SK-N-SH (cell line): ENCODE results near the gene LST1. TPM values are rescaled to one million over a fixed set of nuclear protein-coding genes. Genes with fewer than 3 reads are reported as not detected.

Experiments used
- CTCF ChIA-PET: fragments of 300-600, 350-600 bp; formaldehyde crosslinking; extraction: SDS; loops from one replicate; lab custom pipeline; 2021; lab: Yijun Ruan, JAX
- POLR2A ChIA-PET: fragments of 350-600 bp; sonication (Branson Sonifier 250); formaldehyde crosslinking; extraction: SDS; loops from one replicate; lab custom pipeline; 2020; ENCODE audit warnings: antibody characterized with exemption, inconsistent platforms; lab: Yijun Ruan, JAX
- DNase-seq: peaks from one replicate; pipeline ENCODE4 v3.0.0; 2012
- H2AFZ ChIP-seq: fragments of 200-600 bp; sonication (generic); 2 replicates; pipeline ENCODE4 v1.8.1; 2016; ENCODE audit warnings: antibody characterized with exemption, mild to moderate bottlenecking, low read depth
- H3F3A ChIP-seq: fragments of 200-600 bp; sonication (generic); replicated peaks from 2 replicates; pipeline ENCODE3; 2016; ENCODE audit warnings: antibody characterized with exemption, mild to moderate bottlenecking; ENCODE audit not compliant: insufficient read depth
- H3K27ac ChIP-seq, 2 experiments: fragments of 200-500 bp in 1 of 2; fragments of 200-600 bp in 1 of 2; sonication (Bioruptor generic) in 1 of 2; sonication (generic), shearing (Covaris generic) in 1 of 2; 2 replicates each; pipeline versions ENCODE4 v1.5.1 to v1.6.1; 2014 to 2016; ENCODE audit warnings: low read depth in 2 of 2, inconsistent platforms in 1 of 2, low read length in 1 of 2, mild to moderate bottlenecking in 1 of 2, mixed read lengths in 1 of 2
- H3K27me3 ChIP-seq: fragments of 200-600 bp; sonication (generic), shearing (Covaris generic); 2 replicates; pipeline ENCODE4 v1.6.1; 2016; ENCODE audit warnings: mixed run types; ENCODE audit not compliant: insufficient read depth
- H3K36me3 ChIP-seq, 2 experiments: fragments of 200-500 bp in 1 of 2; fragments of 200-600 bp in 1 of 2; sonication (Bioruptor generic) in 1 of 2; sonication (generic) in 1 of 2; replicated peaks in 1 of 2; 2 replicates each; pipeline versions ENCODE3 to v1.5.1; 2014 to 2016; ENCODE audit warnings: low read length in 1 of 2, mild to moderate bottlenecking in 1 of 2; ENCODE audit not compliant: insufficient read depth in 2 of 2, control insufficient read depth in 1 of 2
- H3K4me1 ChIP-seq, 2 experiments: fragments of 200-500 bp in 1 of 2; fragments of 200-600 bp in 1 of 2; sonication (Bioruptor generic) in 1 of 2; sonication (generic), shearing (Covaris generic) in 1 of 2; 2 replicates each; pipeline versions ENCODE4 v1.5.1 to v1.6.1; 2014 to 2016; ENCODE audit warnings: low read depth in 1 of 2, low read length in 1 of 2, mixed run types in 1 of 2; ENCODE audit not compliant: insufficient read depth in 2 of 2, control insufficient read depth in 1 of 2
- H3K4me2 ChIP-seq: fragments of 200-600 bp; sonication (generic), shearing (Covaris generic); 2 replicates; pipeline ENCODE4 v1.6.1; 2017; ENCODE audit warnings: mixed run types
- H3K4me3 ChIP-seq, 2 experiments: fragments of 200-500 bp in 1 of 2; fragments of 200-600 bp in 1 of 2; sonication (Bioruptor generic) in 1 of 2; sonication (generic), shearing (Covaris generic) in 1 of 2; 2 replicates each; pipeline versions ENCODE4 v1.5.1 to v1.8.1; 2014 to 2016; ENCODE audit warnings: low read depth in 2 of 2, inconsistent platforms in 1 of 2, low read length in 1 of 2, mild to moderate bottlenecking in 1 of 2, mixed read lengths in 1 of 2, moderate library complexity in 1 of 2
- H3K79me2 ChIP-seq: fragments of 200-600 bp; sonication (generic); 2 replicates; pipeline ENCODE4 v1.8.1; 2017; ENCODE audit warnings: mild to moderate bottlenecking; ENCODE audit not compliant: insufficient read depth
- H3K9ac ChIP-seq: fragments of 200-600 bp; sonication (generic); 2 replicates; pipeline ENCODE4 v1.6.1; 2017; ENCODE audit warnings: mixed run types
- H3K9me2 ChIP-seq: fragments of 200-600 bp; sonication (generic); 2 replicates; pipeline ENCODE4 v1.6.1; 2017; ENCODE audit warnings: mixed run types
- H3K9me3 ChIP-seq: fragments of 200-600 bp; sonication (generic); 2 replicates; pipeline ENCODE4 v1.6.1; 2017; ENCODE audit warnings: mixed run types, mild to moderate bottlenecking, moderate library complexity
- H4K20me1 ChIP-seq: fragments of 200-600 bp; sonication (generic); 2 replicates; pipeline ENCODE4 v1.6.1; 2017; ENCODE audit warnings: mild to moderate bottlenecking, mixed run types; ENCODE audit not compliant: insufficient read depth
- CHD2 ChIP-seq: fragments of 150-350 bp; IDR thresholded peaks from 2 replicates; pipeline ENCODE4 v1.6.1; 2018; ENCODE audit warnings: low read length; ENCODE audit not compliant: partially characterized antibody
- CTCF ChIP-seq: fragments of 200-600 bp; sonication (generic); IDR thresholded peaks from 2 replicates; pipeline ENCODE4 v1.6.1; 2017; ENCODE audit warnings: antibody characterized with exemption, mild to moderate bottlenecking, moderate library complexity
- FOXM1 ChIP-seq: IDR thresholded peaks from 2 replicates; pipeline ENCODE4 v1.4.0; 2012; ENCODE audit warnings: low read depth, mild to moderate bottlenecking
- GATA2 ChIP-seq: sonication (generic); formaldehyde crosslinking; IDR thresholded peaks from 2 replicates; pipeline ENCODE4 v1.5.0; 2020; ENCODE audit warnings: mild to moderate bottlenecking, missing genetic modification reagents
- IRF3 ChIP-seq: fragments of 150-350 bp; IDR thresholded peaks from 2 replicates; pipeline ENCODE4 v1.6.1; 2016; ENCODE audit warnings: mild to moderate bottlenecking, low read depth, low read length
- JUND ChIP-seq: IDR thresholded peaks from 2 replicates; pipeline ENCODE4 v1.4.0; 2012
- MXI1 ChIP-seq: IDR thresholded peaks from 2 replicates; pipeline ENCODE4 v1.6.1; 2012; ENCODE audit warnings: mild to moderate bottlenecking, low read depth, low read length, improper control_type of control experiment
- NFIC ChIP-seq: IDR thresholded peaks from 2 replicates; pipeline ENCODE4 v1.4.0; 2012; ENCODE audit warnings: borderline replicate concordance
- PBX3 ChIP-seq: IDR thresholded peaks from 2 replicates; pipeline ENCODE4; 2012
- RAD21 ChIP-seq: IDR thresholded peaks from 2 replicates; pipeline ENCODE4 v1.6.1; 2012; ENCODE audit warnings: mild to moderate bottlenecking, low read length
- RCOR1 ChIP-seq: fragments of 150-350 bp; IDR thresholded peaks from 2 replicates; pipeline ENCODE4 v1.6.1; 2017; ENCODE audit warnings: antibody characterized with exemption, low read length
- RFX5 ChIP-seq: IDR thresholded peaks from 2 replicates; pipeline ENCODE4 v1.6.1; 2012; ENCODE audit warnings: mild to moderate bottlenecking, improper control_type of control experiment, low read length
- TAF1 ChIP-seq: IDR thresholded peaks from 2 replicates; pipeline ENCODE4 v1.6.1; 2012; ENCODE audit warnings: low read depth, mild to moderate bottlenecking, low read length, moderate library complexity, borderline replicate concordance
- TEAD4 ChIP-seq: IDR thresholded peaks from 2 replicates; pipeline ENCODE4 v1.4.0; 2012; ENCODE audit warnings: mild to moderate bottlenecking, borderline replicate concordance; ENCODE audit not compliant: insufficient read depth
- WGBS: methylation state at CpG from one replicate; pipeline ENCODE4 v1.1.6; 2017; ENCODE audit warnings: low lambda C conversion rate; 5-methylcytosine and 5-hydroxymethylcytosine counted together
- polyA plus RNA-seq, 3 experiments: library from polyadenylated mRNA; depleted of rRNA; stranded (reverse); fragments of >200 nt; gene quantifications; 2 replicates each; pipeline ENCODE4 v1.2.3, GENCODE V29; 2012

Gene LST1
- polyA plus RNA-seq, 1 of the 3 experiments (the other 2 are of a cell fraction), result not detected

- H3K4me2 ChIP-seq, result no peak overlapping the region
- H3K9me3 ChIP-seq, result no peaks in the 10 kb centered on the region
- H3F3A ChIP-seq, result peaks cover 18% of the 10 kb centered on the region
- H3K79me2 ChIP-seq, result peaks cover 53% of the 10 kb centered on the region
- no peak overlapping the region for H3K9ac ChIP-seq
- no peak for TF ChIP-seq RCOR1
- no peak for TF ChIP-seq CHD2
- no peak for TF ChIP-seq CTCF
- peaks cover 13% of the 10 kb centered on the region for H4K20me1 ChIP-seq
- WGBS, result 41% methylated on average over 2 of the region's 2 CpGs
- no peak for DNase-seq
- CTCF ChIA-PET, result interaction anchor here (0.6 to 11.9 kb wide), 3 partner anchors 37 to 1004 kb away, joined by 3 to 301 read pairs (median 3); partner anchors contain the start of gene NCR3
- no peaks in the 10 kb centered on the region for H3K27me3 ChIP-seq
- H2AFZ ChIP-seq, result no peak overlapping the region
- H3K4me3 ChIP-seq, result no peak overlapping the region
- H3K4me1 ChIP-seq, result peaks cover 8 to 19% of the 10 kb centered on the region in 2 experiments; a peak in 3 of 4 replicates
- peaks cover 7 to 15% of the 10 kb centered on the region in 2 experiments for H3K36me3 ChIP-seq
- no peak overlapping the region for H3K27ac ChIP-seq
- POLR2A ChIA-PET, result no interaction called here
- H3K9me2 ChIP-seq, result no peaks in the 10 kb centered on the region
These were observed 41.4 kb upstream of the LST1 start for GRCh38 chr6:31544676-31545075.

GRCh38 chr6:31545291-31545690 lies 40.8 kb upstream of the LST1 start:
- no peak overlapping the region for H3K9ac ChIP-seq
- H2AFZ ChIP-seq, result no peak overlapping the region
- DNase-seq, result no peak
- H3K4me1 ChIP-seq, result peaks cover 8 to 13% of the 10 kb centered on the region in 2 experiments; a peak in 3 of 4 replicates
- H3F3A ChIP-seq, result peaks cover 18% of the 10 kb centered on the region
- H3K4me2 ChIP-seq, result no peak overlapping the region
- peaks cover 5 to 15% of the 10 kb centered on the region in 2 experiments for H3K36me3 ChIP-seq
- H3K9me3 ChIP-seq, result no peaks in the 10 kb centered on the region
- peaks cover 52% of the 10 kb centered on the region for H3K79me2 ChIP-seq
- H3K27ac ChIP-seq, result no peak overlapping the region
- 80% methylated on average over 7 of the region's 7 CpGs for WGBS
- H4K20me1 ChIP-seq, result peaks cover 7% of the 10 kb centered on the region
- CTCF ChIA-PET, result interaction anchor here (0.6 to 11.9 kb wide), 5 partner anchors 36 to 1004 kb away, joined by 3 to 301 read pairs (median 4); partner anchors contain the start of genes NCR3 and VARS1
- TF ChIP-seq TAF1, result no peak
- TF ChIP-seq FOXM1, result no peak
- TF ChIP-seq GATA2 (CRISPR knock-in tag), result no peak
- no peak for TF ChIP-seq NFIC
- TF ChIP-seq PBX3, result no peak
- no peak for TF ChIP-seq MXI1
- TF ChIP-seq JUND, result no peak
- TF ChIP-seq RFX5, result no peak
- no peak for TF ChIP-seq TEAD4
- no peak for TF ChIP-seq IRF3
- no peak for TF ChIP-seq RAD21
- no peaks in the 10 kb centered on the region for H3K9me2 ChIP-seq
- POLR2A ChIA-PET, result interaction anchor here (2.4 kb wide), 1 partner anchor 53 kb away, joined by 18 read pairs; no protein-coding TSS in a partner anchor
- H3K27me3 ChIP-seq, result no peaks in the 10 kb centered on the region
- H3K4me3 ChIP-seq, result no peak overlapping the region
